GM10248 (cell line): ENCODE results near the gene CPPED1.
"Not testable (repeated sequence)": the region's sequence is repeated elsewhere in the genome, so short reads cannot be mapped to it uniquely, and the experiment has no call there.

Source experiments
- CTCF ChIA-PET: fragments of 300-600 bp; sonication (Branson Sonifier 250); formaldehyde crosslinking; extraction: SDS; loops from one replicate; lab custom pipeline; 2021; ENCODE audit warnings: antibody characterized with exemption; lab: Yijun Ruan, JAX
- POLR2A ChIA-PET: fragments of 350-650 bp; sonication (Branson Sonifier 250); formaldehyde crosslinking; extraction: SDS; loops from one replicate; lab custom pipeline; 2020; ENCODE audit warnings: antibody characterized with exemption; lab: Yijun Ruan, JAX
- DNase-seq: peaks from one replicate; pipeline ENCODE4 v3.0.0; 2012; ENCODE audit errors: extremely low spot score
- CTCF ChIP-seq: IDR thresholded peaks from 2 replicates; pipeline ENCODE4 v1.5.1; 2012; ENCODE audit warnings: mild to moderate bottlenecking, low read depth; ENCODE audit errors: extremely low read depth, missing control alignments, control extremely low read depth

Gene CPPED1

GRCh38 chr16:12794486-12795387 lies 8.9 kb downstream of the CPPED1 start:
- POLR2A ChIA-PET, result no interaction called here
- TF ChIP-seq CTCF, result no peak
- CTCF ChIA-PET, result interaction anchor here (0.9 kb wide), 1 partner anchor 25 kb away, joined by 4 read pairs; no protein-coding TSS in a partner anchor
- no peak for DNase-seq

GRCh38 chr16:12793865-12794240 lies 9.8 kb downstream of the CPPED1 start:
- no peak for TF ChIP-seq CTCF

GRCh38 chr16:12793120-12793864 lies 10.4 kb downstream of the CPPED1 start:
- no peak for TF ChIP-seq CTCF
- POLR2A ChIA-PET, result no interaction called here
- no peak for DNase-seq

More at GRCh38 chr16:12793865-12794240, 9.8 kb downstream of the CPPED1 start:
- ChIA-PET CTCF (interaction anchor here (0.9 to 1.3 kb wide), 2 partner anchors 10 to 26 kb away, joined by 3 to 4 read pairs; no protein-coding TSS in a partner anchor), POLR2A (no interaction called here)
- DNase-seq, result no peak

GRCh38 chr16:12792528-12792927 lies 11.2 kb downstream of the CPPED1 start:
- POLR2A ChIA-PET, DNase-seq: not testable (repeated sequence)
- CTCF ChIA-PET, result interaction anchor here (1.1 to 2.0 kb wide), 2 partner anchors 9 to 219 kb away, joined by 4 read pairs; no protein-coding TSS in a partner anchor

More at GRCh38 chr16:12793120-12793864, 10.4 kb downstream of the CPPED1 start:
- CTCF ChIA-PET, result interaction anchor here (0.9 to 2.0 kb wide), 4 partner anchors 8 to 220 kb away, joined by 3 to 4 read pairs (median 4); no protein-coding TSS in a partner anchor

GRCh38 chr16:12791340-12791739 lies 12.3 kb downstream of the CPPED1 start:
- DNase-seq, result no peak
- TF ChIP-seq CTCF, result no peak
- CTCF ChIA-PET, result interaction anchor here (2.0 kb wide), 1 partner anchor 218 kb away, joined by 4 read pairs; no protein-coding TSS in a partner anchor
- POLR2A ChIA-PET, result no interaction called here

GRCh38 chr16:12788758-12789157 lies 14.9 kb downstream of the CPPED1 start:
- no peak for DNase-seq
- no peak for TF ChIP-seq CTCF
- POLR2A ChIA-PET, result no interaction called here
- CTCF ChIA-PET, result no interaction called here

GRCh38 chr16:12786081-12786480 lies 17.6 kb downstream of the CPPED1 start:
- DNase-seq, result no peak
- POLR2A ChIA-PET, result interaction anchor here (0.6 kb wide), 1 partner anchor 1044 kb away, joined by 3 read pairs; the partner anchor contains the start of gene TXNDC11
- TF ChIP-seq CTCF, result no peak
- CTCF ChIA-PET, result no interaction called here
